HG03103 (cell line): ENCODE results near the gene ZDHHC18.
"Not testable (repeated sequence)": the region's sequence is repeated elsewhere in the genome, so short reads cannot be mapped to it uniquely, and the experiment has no call there.

Experiments used
- ATAC-seq: cut with Tn5 transposase; IDR thresholded peaks from one replicate; pipeline ENCODE4 v1.9.1; 2021; ENCODE audit warnings: low read depth; ENCODE audit not compliant: unreplicated experiment

Gene ZDHHC18

GRCh38 chr1:26856604-26857469 lies 30.3 kb downstream of the ZDHHC18 start:
- ATAC-seq = no peak

- ATAC-seq = no peak
These were observed 31.1 kb downstream of the ZDHHC18 start for GRCh38 chr1:26857473-26858060.

- ATAC-seq = no peak
These were observed 31.7 kb downstream of the ZDHHC18 start for GRCh38 chr1:26858160-26858559.

- ATAC-seq = no peak
These were observed 32.6 kb downstream of the ZDHHC18 start for GRCh38 chr1:26858891-26859640.

DNA sequence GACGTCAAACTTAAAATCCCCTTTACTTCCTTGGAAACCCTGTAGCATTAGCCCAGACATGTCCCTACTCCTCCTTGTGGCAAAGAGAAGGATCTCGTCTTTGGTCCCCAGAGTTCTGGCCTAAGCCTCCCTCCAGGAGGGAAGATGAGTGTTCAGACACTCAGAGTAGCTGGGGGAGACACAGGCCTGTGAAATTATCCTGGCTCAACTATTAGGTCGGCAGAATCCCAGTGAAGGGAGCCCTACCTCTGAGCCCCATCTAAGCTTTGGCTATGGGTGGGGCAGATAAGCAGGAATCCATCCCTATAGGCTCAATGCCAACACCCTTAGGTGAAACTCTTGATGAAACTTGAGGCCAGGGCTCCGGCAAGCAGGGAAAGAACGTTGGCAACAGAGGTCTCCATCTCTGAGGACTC lies 34.8 kb downstream of the ZDHHC18 start:
- ATAC-seq = no peak

- no peak for ATAC-seq
These were observed 35.4 kb downstream of the ZDHHC18 start for GRCh38 chr1:26861889-26862378.

GRCh38 chr1:26862781-26863684 lies 36.5 kb downstream of the ZDHHC18 start, which contains the start of gene SFN:
TSS of gene SFN (plus strand) at chr1:26863149. CDS start at chr1:26863213, 64 bp downstream.
- ATAC-seq = no peak

- ATAC-seq = no peak
These were observed 37.2 kb downstream of the ZDHHC18 start for GRCh38 chr1:26863685-26864077.

DNA sequence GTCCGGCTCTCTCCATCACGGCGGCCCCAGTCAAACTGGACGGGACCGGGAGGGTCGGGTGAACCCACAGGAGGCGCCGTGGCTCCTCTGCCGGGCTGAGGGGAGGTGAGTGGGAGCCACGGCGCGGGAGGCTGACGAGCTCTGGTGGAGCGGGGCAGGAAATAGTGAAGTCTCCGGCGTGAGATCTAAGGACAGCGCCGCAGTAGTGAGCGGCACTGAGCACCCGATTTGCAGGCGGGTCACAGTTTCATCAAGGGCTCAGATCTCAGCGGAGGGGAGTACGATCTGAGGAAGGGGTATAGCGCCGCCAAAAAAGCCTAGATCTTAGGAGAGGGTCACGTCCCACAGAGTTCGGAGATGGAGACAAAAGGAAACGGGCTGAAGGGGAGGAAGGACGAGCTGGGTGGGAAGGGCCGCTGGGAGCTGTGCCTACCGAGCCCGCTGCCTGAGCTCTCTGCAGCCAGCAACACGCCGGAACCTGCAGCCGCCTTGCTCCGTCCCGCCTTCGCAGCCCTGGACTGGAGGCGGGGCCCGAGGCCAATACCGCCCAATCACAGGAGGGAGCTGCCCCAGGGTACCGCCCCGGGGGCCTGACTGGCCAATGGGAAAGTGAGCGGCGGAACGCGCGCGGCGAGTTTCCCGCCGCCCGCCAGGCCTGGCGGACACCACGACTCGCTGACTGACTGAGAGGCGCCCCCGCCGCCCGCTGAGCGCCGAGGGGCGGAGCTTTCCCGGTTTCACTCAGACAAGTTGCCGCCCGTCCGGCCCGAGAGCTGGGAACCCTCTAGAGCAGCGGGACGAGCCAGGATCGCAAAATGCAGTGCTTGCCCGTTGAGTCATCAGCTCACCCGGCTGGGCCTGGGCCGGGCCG lies 38.4 kb downstream of the ZDHHC18 start:
- ATAC-seq = peak; percentile 82

- ATAC-seq = not testable (repeated sequence)
These were observed 46.6 kb downstream of the ZDHHC18 start for GRCh38 chr1:26873097-26873496.

- ATAC-seq = no peak
These were observed 48.4 kb downstream of the ZDHHC18 start for GRCh38 chr1:26874896-26875295.

DNA sequence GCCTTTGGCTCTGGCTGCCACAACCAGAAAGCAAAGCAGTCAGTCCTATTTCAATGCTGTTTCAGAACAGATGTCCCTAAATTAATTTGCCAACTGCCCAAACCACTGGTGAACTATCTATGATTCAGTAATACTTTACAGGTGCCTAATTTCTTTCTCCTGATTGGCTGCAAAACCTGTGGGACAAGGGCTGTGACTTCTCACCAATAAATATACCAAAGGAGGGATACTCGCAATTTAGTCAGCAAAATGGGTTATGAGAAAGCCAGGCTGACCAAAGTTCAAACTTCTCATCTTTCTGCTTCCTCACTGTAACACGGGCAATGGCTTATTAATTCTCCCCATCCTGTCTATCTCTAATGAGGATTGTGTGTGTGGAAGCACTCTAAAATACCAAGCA lies 50.8 kb downstream of the ZDHHC18 start:
- no peak for ATAC-seq

GRCh38 chr1:26879793-26880192 lies 53.3 kb downstream of the ZDHHC18 start:
- ATAC-seq = no peak

DNA sequence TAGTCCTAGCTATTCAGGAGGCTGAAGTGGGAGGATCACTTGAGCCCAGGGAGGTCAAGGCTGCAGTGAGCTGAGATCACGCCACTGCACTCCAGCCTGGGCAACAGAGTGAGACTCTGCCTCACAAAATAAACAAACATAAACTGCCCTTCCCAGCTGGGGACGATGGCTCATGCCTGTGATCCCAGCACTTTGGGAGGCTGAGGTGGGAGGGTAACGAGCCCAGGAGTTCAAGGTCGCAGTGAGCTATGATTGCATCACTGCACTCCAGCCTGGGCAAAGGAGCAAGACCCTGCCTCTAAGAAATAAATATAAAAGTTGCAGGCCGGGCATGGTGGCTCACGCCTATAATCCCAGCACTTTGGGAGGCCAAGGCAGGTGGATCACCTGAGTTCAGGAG lies 55.1 kb downstream of the ZDHHC18 start:
- not testable (repeated sequence) for ATAC-seq

DNA sequence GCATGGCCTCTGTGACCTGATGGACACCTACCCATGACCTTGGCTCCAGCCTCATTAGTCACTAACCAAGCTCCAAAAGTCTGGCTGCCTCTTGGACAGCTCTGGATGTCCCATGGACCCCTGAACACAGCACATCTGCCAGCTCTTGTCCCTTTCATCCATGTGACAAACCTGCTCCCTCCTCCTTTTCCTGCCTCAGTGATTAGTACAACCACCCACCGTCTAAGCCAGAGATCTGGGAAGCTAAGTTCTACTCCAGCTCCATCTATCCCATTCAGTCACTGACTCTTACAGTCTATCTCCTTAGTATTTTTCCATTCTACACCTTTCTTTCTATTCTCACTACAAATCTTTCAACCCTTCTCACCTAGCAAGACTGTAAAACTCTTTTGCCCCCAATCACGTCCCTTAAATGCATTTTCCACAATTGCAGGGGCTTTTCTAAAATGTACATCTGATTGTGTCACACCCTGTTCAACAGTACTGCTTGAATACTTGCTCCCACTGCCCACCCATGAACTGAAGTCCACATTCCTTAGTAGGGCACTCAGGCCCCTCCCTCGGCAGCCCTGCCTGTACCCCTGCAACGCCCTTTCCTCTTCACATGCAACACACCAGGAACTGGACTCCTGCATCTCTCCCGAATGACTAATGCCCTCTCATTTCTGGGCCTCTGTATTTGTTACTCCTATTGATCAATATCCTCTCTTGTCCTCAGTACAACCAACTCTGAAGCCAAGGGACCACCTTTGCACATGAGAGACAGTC lies 56.4 kb downstream of the ZDHHC18 start:
- ATAC-seq = no peak

DNA sequence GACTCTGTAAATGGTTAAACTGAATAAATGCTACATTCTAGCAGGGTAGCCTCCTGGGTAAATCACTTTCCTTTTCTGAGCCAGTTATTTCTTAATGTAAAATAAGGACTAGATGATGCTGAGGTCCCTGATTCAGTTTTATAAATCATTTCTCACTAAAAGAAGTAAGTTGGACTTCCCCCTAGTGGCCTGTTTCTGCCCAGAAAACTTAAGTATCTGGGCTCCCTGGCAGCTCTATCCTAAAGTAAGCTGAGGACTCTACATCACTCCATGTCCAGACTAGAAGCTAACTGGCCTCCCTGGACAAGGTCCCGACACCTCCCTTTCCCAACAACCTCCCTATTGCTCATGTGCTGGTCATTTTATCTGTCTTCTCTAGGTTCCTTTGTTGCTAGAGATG lies 60.6 kb downstream of the ZDHHC18 start:
- ATAC-seq = no peak

- ATAC-seq = no peak
These were observed 61.7 kb downstream of the ZDHHC18 start for GRCh38 chr1:26888231-26888630.
